ENCODE data around the gene AP1B1.

The AP1B1 gene

GRCh38 chr22:29330291-29330690, 58.1 kb downstream of the AP1B1 start:
- DNase-seq, result no peak

- DNase-seq, result no peak
Measured at GRCh38 chr22:29329581-29329980, 58.8 kb downstream of the AP1B1 start.

GRCh38 chr22:29328566-29329500, 59.5 kb downstream of the AP1B1 start:
- DNase-seq, result no peak

GRCh38 chr22:29328055-29328454, 60.3 kb downstream of the AP1B1 start:
- no peak for DNase-seq

GRCh38 chr22:29327089-29327764, 61.1 kb downstream of the AP1B1 start:
- DNase-seq, result no peak

GRCh38 chr22:29326481-29326880, 61.9 kb downstream of the AP1B1 start:
- no peak for DNase-seq

GRCh38 chr22:29325785-29326315, 62.5 kb downstream of the AP1B1 start:
- DNase-seq, result no peak

GRCh38 chr22:29325356-29325755, 63.0 kb downstream of the AP1B1 start:
- DNase-seq, result no peak

- DNase-seq, result no peak
Measured at GRCh38 chr22:29323641-29324040, 64.7 kb downstream of the AP1B1 start.

GRCh38 chr22:29320546-29320945, 67.8 kb downstream of the AP1B1 start:
- no peak for DNase-seq

GRCh38 chr22:29319072-29319471, 69.3 kb downstream of the AP1B1 start:
- DNase-seq, result no peak

- no peak for DNase-seq
Measured at GRCh38 chr22:29317827-29318454, 70.4 kb downstream of the AP1B1 start.

GRCh38 chr22:29316141-29316828, 72.1 kb downstream of the AP1B1 start:
- DNase-seq, result no peak

- DNase-seq, result no peak
Measured at GRCh38 chr22:29315286-29316140, 72.9 kb downstream of the AP1B1 start, which contains the start of gene RASL10A. TSS of gene RASL10A (minus strand) at chr22:29315697. CDS start at chr22:29315246, 451 bp downstream.

- no peak for DNase-seq
Measured at GRCh38 chr22:29314537-29315285, 73.7 kb downstream of the AP1B1 start.

- DNase-seq, result no peak
Measured at GRCh38 chr22:29313576-29314466, 74.5 kb downstream of the AP1B1 start.

GRCh38 chr22:29313126-29313575, 75.2 kb downstream of the AP1B1 start:
- no peak for DNase-seq

- DNase-seq, result no peak
Measured at GRCh38 chr22:29312218-29313125, 75.9 kb downstream of the AP1B1 start.

Measured in NCI-H774 (cell line).